Loucy (cell line): ENCODE measurements around the gene UNC5A.

Experiments
- H2AFZ ChIP-seq: fragments of 200-600 bp; sonication (generic); 2 replicates; pipeline ENCODE4 v1.6.0; 2016; ENCODE audit warnings: antibody characterized with exemption, mild to moderate bottlenecking, low read length, moderate library complexity
- H3F3A ChIP-seq: fragments of 200-600 bp; 2 replicates; pipeline ENCODE4 v1.6.0; 2016; ENCODE audit warnings: antibody characterized with exemption, low read depth, mild to moderate bottlenecking
- H3K27me3 ChIP-seq: fragments of 200-600 bp; sonication (generic); 2 replicates; pipeline ENCODE4 v1.6.1; 2014; ENCODE audit warnings: low read length, mild to moderate bottlenecking; ENCODE audit not compliant: insufficient read depth, poor library complexity, severe bottlenecking
- H3K36me3 ChIP-seq: fragments of 200-600 bp; sonication (generic); 2 replicates; pipeline ENCODE4 v1.6.1; 2016; ENCODE audit warnings: low read length; ENCODE audit not compliant: insufficient read depth
- H3K4me1 ChIP-seq: fragments of 200-600 bp; sonication (generic); 2 replicates; pipeline ENCODE4 v1.5.1; 2014; ENCODE audit warnings: low read length, mild to moderate bottlenecking; ENCODE audit not compliant: insufficient read depth, poor library complexity, severe bottlenecking
- H3K4me2 ChIP-seq: fragments of 200-600 bp; sonication (generic); 2 replicates; pipeline ENCODE4 v1.6.0; 2014; ENCODE audit warnings: antibody characterized with exemption, low read length, low read depth, mild to moderate bottlenecking; ENCODE audit not compliant: poor library complexity, severe bottlenecking
- H3K4me3 ChIP-seq: fragments of 200-600 bp; sonication (generic); 2 replicates; pipeline ENCODE4 v1.5.1; 2014; ENCODE audit warnings: low read length, mild to moderate bottlenecking, mixed read lengths; ENCODE audit not compliant: poor library complexity, severe bottlenecking
- H3K79me2 ChIP-seq: fragments of 200-600 bp; sonication (generic); 2 replicates; pipeline ENCODE4 v1.6.1; 2014; ENCODE audit warnings: low read length; ENCODE audit not compliant: insufficient read depth
- H3K9ac ChIP-seq: fragments of 200-600 bp; sonication (generic); 2 replicates; pipeline ENCODE4 v1.6.0; 2014; ENCODE audit warnings: mild to moderate bottlenecking, low read depth, low read length, moderate library complexity; ENCODE audit not compliant: poor library complexity, severe bottlenecking
- H3K9me2 ChIP-seq: fragments of 200-600 bp; sonication (generic); replicated peaks from 2 replicates; pipeline ENCODE4 v1.6.1; 2016; ENCODE audit warnings: low read depth, low read length, mixed read lengths
- H3K9me3 ChIP-seq: fragments of 200-600 bp; sonication (generic); 2 replicates; pipeline ENCODE4 v1.6.1; 2014; ENCODE audit warnings: mild to moderate bottlenecking, antibody characterized with exemption, low read length, low read depth; ENCODE audit not compliant: insufficient read depth
- H4K20me1 ChIP-seq: fragments of 200-600 bp; sonication (generic); 2 replicates; pipeline ENCODE4 v1.6.0; 2014; ENCODE audit warnings: antibody characterized with exemption, low read length, mild to moderate bottlenecking; ENCODE audit not compliant: insufficient read depth, poor library complexity, severe bottlenecking
- CTCF ChIP-seq: fragments of 200-600 bp; sonication (generic); conservative IDR thresholded peaks from 2 replicates; pipeline ENCODE4 v1.5.1; 2014; ENCODE audit warnings: mild to moderate bottlenecking, antibody characterized with exemption, low read length
- EZH2phosphoT487 ChIP-seq: fragments of 200-600 bp; IDR thresholded peaks from 2 replicates; pipeline ENCODE4 v1.6.1; 2018; ENCODE audit warnings: antibody characterized with exemption, mild to moderate bottlenecking, moderate library complexity, borderline replicate concordance

Gene UNC5A

DNA sequence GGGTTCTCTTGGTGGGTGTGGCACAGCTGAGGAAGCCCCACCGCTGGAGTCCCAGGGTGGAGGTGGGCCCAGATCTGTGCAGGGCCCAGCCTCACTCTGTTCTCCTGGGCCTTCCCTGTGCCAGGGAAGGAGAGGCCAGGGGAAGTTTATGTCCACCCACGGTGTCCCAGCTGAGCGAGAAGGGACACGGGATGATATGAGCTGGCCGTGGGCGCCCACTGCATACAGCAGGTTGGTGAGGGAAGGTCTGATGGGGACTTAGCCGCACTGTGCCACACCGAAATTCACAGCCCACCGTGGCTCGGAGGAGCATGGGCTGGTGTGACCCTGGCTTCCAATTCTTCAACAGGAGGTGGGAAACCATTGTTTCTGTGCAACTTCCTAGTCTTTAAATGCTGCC, 33.9 kb downstream of the UNC5A start:
- Histone ChIP-seq H2AFZ (no peak overlapping the region), H3K79me2 (no peaks in the 10 kb centered on the region), H3K4me2 (no peak overlapping the region)

GRCh38 chr5:176844706-176845391, 34.5 kb downstream of the UNC5A start:
- no peak overlapping the region for H3K4me3 ChIP-seq
- H2AFZ ChIP-seq: no peak overlapping the region
- H4K20me1 ChIP-seq: no peaks in the 10 kb centered on the region

More for the DNA sequence above, 33.9 kb downstream of the UNC5A start:
- H3K27me3 ChIP-seq: no peaks in the 10 kb centered on the region
- H3K4me3 ChIP-seq: no peak overlapping the region
- no peaks in the 10 kb centered on the region for H3K4me1 ChIP-seq
- H4K20me1 ChIP-seq: no peaks in the 10 kb centered on the region
- no peaks in the 10 kb centered on the region for H3F3A ChIP-seq
- H3K9me2 ChIP-seq: no peaks in the 10 kb centered on the region
- no peaks in the 10 kb centered on the region for H3K9me3 ChIP-seq
- TF ChIP-seq EZH2phosphoT487: no peak
- no peak for TF ChIP-seq CTCF
- H3K36me3 ChIP-seq: no peaks in the 10 kb centered on the region
- no peak overlapping the region for H3K9ac ChIP-seq

DNA sequence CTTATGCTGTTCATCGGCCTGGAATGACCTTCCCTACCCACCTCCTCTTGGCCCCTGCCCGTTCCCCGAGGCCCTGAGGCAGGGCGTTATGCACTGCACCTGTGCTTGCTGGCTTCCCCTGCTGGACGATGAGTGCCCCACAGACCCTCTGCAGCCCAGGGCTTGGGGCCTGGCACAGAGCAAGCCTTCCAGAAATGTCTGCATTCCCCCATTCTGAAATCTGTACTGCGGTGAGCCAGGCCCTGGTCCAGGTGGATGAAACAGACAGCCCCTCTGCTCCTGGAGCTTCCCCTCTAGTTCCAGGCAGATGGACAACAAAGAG, 35.0 kb downstream of the UNC5A start:
- no peaks in the 10 kb centered on the region for H3K9me3 ChIP-seq
- H3K4me3 ChIP-seq: no peak overlapping the region
- no peaks in the 10 kb centered on the region for H3K36me3 ChIP-seq
- H3K27me3 ChIP-seq: no peaks in the 10 kb centered on the region
- H3F3A ChIP-seq: no peaks in the 10 kb centered on the region
- TF ChIP-seq CTCF: no peak
- TF ChIP-seq EZH2phosphoT487: no peak
- no peak overlapping the region for H2AFZ ChIP-seq
- H3K9ac ChIP-seq: no peak overlapping the region
- H4K20me1 ChIP-seq: no peaks in the 10 kb centered on the region
- H3K4me1 ChIP-seq: no peaks in the 10 kb centered on the region
- H3K79me2 ChIP-seq: no peaks in the 10 kb centered on the region
- no peaks in the 10 kb centered on the region for H3K9me2 ChIP-seq
- no peak overlapping the region for H3K4me2 ChIP-seq

More at GRCh38 chr5:176844706-176845391, 34.5 kb downstream of the UNC5A start:
- H3K4me1 ChIP-seq: no peaks in the 10 kb centered on the region
- H3K9ac ChIP-seq: no peak overlapping the region
- TF ChIP-seq CTCF: no peak
- no peak for TF ChIP-seq EZH2phosphoT487
- H3K79me2 ChIP-seq: no peaks in the 10 kb centered on the region
- H3K9me3 ChIP-seq: no peaks in the 10 kb centered on the region
- H3K9me2 ChIP-seq: no peaks in the 10 kb centered on the region
- no peaks in the 10 kb centered on the region for H3K27me3 ChIP-seq
- H3F3A ChIP-seq: no peaks in the 10 kb centered on the region
- no peaks in the 10 kb centered on the region for H3K36me3 ChIP-seq
- no peak overlapping the region for H3K4me2 ChIP-seq
